ENCODE results near the gene PICALM. TPM values are rescaled to one million over a fixed set of nuclear protein-coding genes. Genes with fewer than 3 reads are reported as not detected.
A peak's percentile ranks its signal among the peaks of the same experiment; 100 is the strongest.

The PICALM gene
- total RNA-seq, 2 experiments from 2014 or later, result 75.9 to 90.4 TPM

GRCh38 chr11:86062719-86063118 lies 6.2 kb downstream of the PICALM start:
- no peaks in the 10 kb centered on the region for H3K9me3 Mint-ChIP-seq
- H3K36me3 Mint-ChIP-seq, result peaks cover 39% of the 10 kb centered on the region
- DNase-seq, result no peak
- H3K4me3 Mint-ChIP-seq, result peak overlapping the region; percentile 70
- intact Hi-C loops (cut with micrococcal nuclease), result no loop called here
- no peaks in the 10 kb centered on the region for H3K27me3 Mint-ChIP-seq
- POLR2A ChIA-PET, result no interaction called here
- H3K27ac Mint-ChIP-seq, result peak overlapping the region; percentile 88
- H3K4me1 Mint-ChIP-seq (ENCODE audit: low read depth), result peaks cover 67% of the 10 kb centered on the region
- CTCF ChIA-PET, result no interaction called here

- Mint-ChIP-seq H3K27ac (peak overlapping the region; percentile 88), H3K36me3 (peaks cover 34% of the 10 kb centered on the region), H3K4me3 (peak overlapping the region; percentile 56), H3K27me3 (no peaks in the 10 kb centered on the region), H3K4me1 (ENCODE audit: low read depth) (peaks cover 74% of the 10 kb centered on the region), H3K9me3 (no peaks in the 10 kb centered on the region)
- ChIA-PET CTCF (interaction anchor here (1.6 kb wide), 1 partner anchor 20 kb away, joined by 5 read pairs; no protein-coding TSS in a partner anchor), POLR2A (interaction anchor here (0.7 to 1.5 kb wide), 2 partner anchors 39 to 184 kb away, joined by 3 to 5 read pairs; no protein-coding TSS in a partner anchor)
- intact Hi-C loops (cut with micrococcal nuclease), result no loop called here
- no peak for DNase-seq
These were observed 7.2 kb downstream of the PICALM start for GRCh38 chr11:86061483-86062205.

GRCh38 chr11:86060544-86060943 lies 8.3 kb downstream of the PICALM start:
- ChIA-PET CTCF (interaction anchor here (1.6 kb wide), 1 partner anchor 19 kb away, joined by 5 read pairs; no protein-coding TSS in a partner anchor), POLR2A (interaction anchor here (0.7 to 1.5 kb wide), 4 partner anchors 12 to 188 kb away, joined by 3 to 5 read pairs (median 4); no protein-coding TSS in a partner anchor)
- H3K4me1 Mint-ChIP-seq (ENCODE audit: low read depth), result peaks cover 81% of the 10 kb centered on the region
- H3K9me3 Mint-ChIP-seq, result no peaks in the 10 kb centered on the region
- DNase-seq, result no peak
- H3K36me3 Mint-ChIP-seq, result peaks cover 31% of the 10 kb centered on the region
- H3K27ac Mint-ChIP-seq, result peak overlapping the region; percentile 65
- intact Hi-C loops (cut with micrococcal nuclease), result no loop called here
- H3K4me3 Mint-ChIP-seq, result peak overlapping the region; percentile 45
- H3K27me3 Mint-ChIP-seq, result no peaks in the 10 kb centered on the region

GRCh38 chr11:86058360-86058759 lies 10.5 kb downstream of the PICALM start:
- Mint-ChIP-seq H3K4me1 (ENCODE audit: low read depth) (peaks cover 87% of the 10 kb centered on the region), H3K4me3 (no peak overlapping the region), H3K9me3 (no peaks in the 10 kb centered on the region), H3K27me3 (no peaks in the 10 kb centered on the region), H3K27ac (no peak overlapping the region), H3K36me3 (peaks cover 30% of the 10 kb centered on the region)
- intact Hi-C loops (cut with micrococcal nuclease), result no loop called here
- ChIA-PET POLR2A (interaction anchor here (0.6 to 1.7 kb wide), 3 partner anchors 9 to 53 kb away, joined by 3 to 4 read pairs (median 3); partner anchors contain the start of gene PICALM), CTCF (interaction anchor here (0.8 to 1.2 kb wide), 2 partner anchors 17 to 160 kb away, joined by 3 read pairs; no protein-coding TSS in a partner anchor)
- no peak for DNase-seq

- H3K4me1 Mint-ChIP-seq (ENCODE audit: low read depth), result peaks cover 92% of the 10 kb centered on the region
- peaks cover 34% of the 10 kb centered on the region for H3K36me3 Mint-ChIP-seq
- CTCF ChIA-PET, result no interaction called here
- POLR2A ChIA-PET, result interaction anchor here (1.6 kb wide), 1 partner anchor 12 kb away, joined by 5 read pairs; the partner anchor contains the start of gene PICALM
- peak overlapping the region; percentile 20 for H3K27ac Mint-ChIP-seq
- DNase-seq, result no peak
- no peaks in the 10 kb centered on the region for H3K27me3 Mint-ChIP-seq
- intact Hi-C loops (cut with micrococcal nuclease), result loop anchor here (1.0 kb wide), 1 partner anchor 10 kb away; no protein-coding TSS in a partner anchor
- no peak overlapping the region for H3K4me3 Mint-ChIP-seq
- peaks cover 9% of the 10 kb centered on the region for H3K9me3 Mint-ChIP-seq
These were observed 12.5 kb downstream of the PICALM start for GRCh38 chr11:86056351-86056854.

- H3K27ac Mint-ChIP-seq, result peak overlapping the region; percentile 62
- H3K27me3 Mint-ChIP-seq, result no peaks in the 10 kb centered on the region
- H3K4me3 Mint-ChIP-seq, result no peak overlapping the region
- H3K36me3 Mint-ChIP-seq, result peaks cover 27% of the 10 kb centered on the region
- no peak for DNase-seq
- POLR2A ChIA-PET, result no interaction called here
- intact Hi-C loops (cut with micrococcal nuclease), result no loop called here
- peaks cover 9% of the 10 kb centered on the region for H3K9me3 Mint-ChIP-seq
- H3K4me1 Mint-ChIP-seq (ENCODE audit: low read depth), result peaks cover 88% of the 10 kb centered on the region
- CTCF ChIA-PET, result interaction anchor here (1.1 to 4.0 kb wide), 3 partner anchors 11 to 141 kb away, joined by 3 to 17 read pairs (median 6); no protein-coding TSS in a partner anchor
These were observed 15.9 kb downstream of the PICALM start for GRCh38 chr11:86052693-86053641.

GRCh38 chr11:86050196-86050709 lies 18.6 kb downstream of the PICALM start:
- Mint-ChIP-seq H3K27me3 (no peaks in the 10 kb centered on the region), H3K9me3 (peaks cover 9% of the 10 kb centered on the region), H3K4me3 (no peak overlapping the region), H3K27ac (peak overlapping the region; percentile 11), H3K36me3 (peaks cover 18% of the 10 kb centered on the region), H3K4me1 (ENCODE audit: low read depth) (peaks cover 93% of the 10 kb centered on the region)
- no peak for DNase-seq
- intact Hi-C loops (cut with micrococcal nuclease), result no loop called here
- POLR2A ChIA-PET, result interaction anchor here (1.2 kb wide), 1 partner anchor 17 kb away, joined by 3 read pairs; no protein-coding TSS in a partner anchor
- CTCF ChIA-PET, result interaction anchor here (1.8 to 4.0 kb wide), 3 partner anchors 8 to 143 kb away, joined by 8 to 17 read pairs (median 10); no protein-coding TSS in a partner anchor

- POLR2A ChIA-PET, result interaction anchor here (0.7 to 1.7 kb wide), 2 partner anchors 18 to 149 kb away, joined by 3 to 8 read pairs; no protein-coding TSS in a partner anchor
- peak overlapping the region; percentile 99 for H3K27ac Mint-ChIP-seq
- peak overlapping the region; percentile 60 for H3K4me3 Mint-ChIP-seq
- H3K36me3 Mint-ChIP-seq, result peaks cover 11% of the 10 kb centered on the region
- peaks cover 93% of the 10 kb centered on the region for H3K4me1 Mint-ChIP-seq (ENCODE audit: low read depth)
- H3K9me3 Mint-ChIP-seq, result peaks cover 5% of the 10 kb centered on the region
- intact Hi-C loops (cut with micrococcal nuclease), result loop anchor here (1.0 to 10.0 kb wide), 17 partner anchors 20 to 757 kb away; partner anchors contain the start of genes EED and PRSS23
- CTCF ChIA-PET, result interaction anchor here (0.8 to 1.5 kb wide), 8 partner anchors 17 to 244 kb away, joined by 3 to 7 read pairs (median 4); no protein-coding TSS in a partner anchor
- peak; percentile 81 for DNase-seq
- H3K27me3 Mint-ChIP-seq, result no peaks in the 10 kb centered on the region
These were observed 21.5 kb downstream of the PICALM start for GRCh38 chr11:86047275-86047991.

GRCh38 chr11:86046116-86046515 lies 22.8 kb downstream of the PICALM start:
- CTCF ChIA-PET, result interaction anchor here (0.6 to 1.8 kb wide), 6 partner anchors 20 to 240 kb away, joined by 3 to 7 read pairs (median 4); no protein-coding TSS in a partner anchor
- peak overlapping the region; percentile 99 for H3K27ac Mint-ChIP-seq
- H3K4me1 Mint-ChIP-seq (ENCODE audit: low read depth), result peaks cover 93% of the 10 kb centered on the region
- peak overlapping the region; percentile 36 for H3K4me3 Mint-ChIP-seq
- peaks cover 4% of the 10 kb centered on the region for H3K36me3 Mint-ChIP-seq
- H3K27me3 Mint-ChIP-seq, result no peaks in the 10 kb centered on the region
- intact Hi-C loops (cut with micrococcal nuclease), result loop anchor here (2.0 to 10.0 kb wide), 4 partner anchors 25 to 759 kb away; partner anchors contain the start of gene PRSS23
- DNase-seq, result no peak
- POLR2A ChIA-PET, result interaction anchor here (0.8 to 1.7 kb wide), 7 partner anchors 22 to 241 kb away, joined by 3 to 10 read pairs (median 5); partner anchors contain the start of gene PICALM
- no peaks in the 10 kb centered on the region for H3K9me3 Mint-ChIP-seq

GRCh38 chr11:86043765-86044503 lies 24.9 kb downstream of the PICALM start:
- no peak for DNase-seq
- Mint-ChIP-seq H3K27ac (peak overlapping the region; percentile 64), H3K36me3 (peaks cover 4% of the 10 kb centered on the region), H3K27me3 (no peaks in the 10 kb centered on the region), H3K4me1 (ENCODE audit: low read depth) (peaks cover 82% of the 10 kb centered on the region), H3K9me3 (no peaks in the 10 kb centered on the region), H3K4me3 (peak overlapping the region; percentile 14)
- intact Hi-C loops (cut with micrococcal nuclease), result loop anchor here (10.0 kb wide), 1 partner anchor 761 kb away; the partner anchor contains the start of gene PRSS23
- ChIA-PET CTCF (interaction anchor here (0.8 to 4.9 kb wide), 8 partner anchors 22 to 248 kb away, joined by 3 to 20 read pairs (median 4); partner anchors contain the start of gene CCDC83), POLR2A (interaction anchor here (0.7 to 1.2 kb wide), 3 partner anchors 23 to 205 kb away, joined by 3 to 5 read pairs (median 4); no protein-coding TSS in a partner anchor)
